CD4-positive, alpha-beta T cell treated with Interleukin-2 at 100 ng/mL for 4 hours (primary cell): Measurements from ENCODE around the gene ZNF613.
"Not testable (repeated sequence)": the region's sequence is repeated elsewhere in the genome, so short reads cannot be mapped to it uniquely, and the experiment has no call there.

Experiments
- DNase-seq: peaks from one replicate; pipeline ENCODE4 v3.0.0-alpha.2; 2020; ENCODE audit warnings: low spot score

ZNF613 gene

DNA sequence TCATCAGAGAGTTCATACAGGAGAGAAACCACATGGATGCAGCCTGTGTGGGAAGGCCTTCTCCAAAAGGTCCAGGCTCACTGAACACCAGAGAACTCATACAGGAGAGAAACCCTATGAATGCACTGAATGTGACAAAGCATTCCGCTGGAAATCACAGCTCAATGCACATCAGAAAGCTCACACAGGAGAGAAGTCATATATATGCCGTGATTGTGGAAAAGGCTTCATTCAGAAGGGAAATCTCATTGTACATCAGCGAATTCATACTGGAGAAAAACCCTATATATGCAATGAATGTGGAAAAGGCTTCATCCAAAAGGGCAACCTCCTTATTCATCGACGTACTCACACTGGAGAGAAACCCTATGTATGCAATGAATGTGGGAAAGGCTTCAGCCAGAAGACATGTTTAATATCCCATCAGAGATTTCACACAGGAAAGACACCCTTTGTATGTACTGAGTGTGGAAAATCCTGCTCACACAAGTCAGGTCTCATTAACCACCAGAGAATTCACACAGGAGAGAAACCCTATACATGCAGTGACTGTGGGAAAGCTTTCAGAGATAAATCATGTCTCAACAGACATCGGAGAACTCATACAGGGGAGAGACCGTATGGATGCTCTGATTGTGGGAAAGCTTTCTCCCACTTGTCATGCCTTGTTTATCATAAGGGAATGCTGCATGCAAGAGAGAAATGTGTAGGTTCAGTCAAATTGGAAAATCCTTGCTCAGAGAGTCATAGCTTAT lies 17.7 kb downstream of the ZNF613 start:
- DNase-seq = no peak

DNA sequence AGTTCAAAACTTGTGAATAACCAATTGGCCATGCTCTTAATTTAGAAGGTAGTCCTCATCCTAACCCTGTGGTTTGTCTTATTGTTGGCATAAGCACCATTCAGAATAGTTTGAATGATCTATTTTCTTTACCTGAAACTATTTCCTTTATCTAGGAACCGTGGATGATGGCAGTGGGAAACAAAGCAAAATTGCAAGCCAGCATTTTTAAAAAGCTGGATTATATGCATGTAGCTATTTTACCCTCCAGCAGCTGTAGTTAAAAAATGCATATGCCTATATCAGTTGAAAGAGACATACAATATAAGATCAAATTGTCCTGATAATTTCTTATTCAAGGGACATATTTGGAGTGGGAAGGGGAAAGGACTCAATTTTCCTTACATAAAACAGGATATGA lies 19.3 kb downstream of the ZNF613 start:
- DNase-seq = no peak

DNA sequence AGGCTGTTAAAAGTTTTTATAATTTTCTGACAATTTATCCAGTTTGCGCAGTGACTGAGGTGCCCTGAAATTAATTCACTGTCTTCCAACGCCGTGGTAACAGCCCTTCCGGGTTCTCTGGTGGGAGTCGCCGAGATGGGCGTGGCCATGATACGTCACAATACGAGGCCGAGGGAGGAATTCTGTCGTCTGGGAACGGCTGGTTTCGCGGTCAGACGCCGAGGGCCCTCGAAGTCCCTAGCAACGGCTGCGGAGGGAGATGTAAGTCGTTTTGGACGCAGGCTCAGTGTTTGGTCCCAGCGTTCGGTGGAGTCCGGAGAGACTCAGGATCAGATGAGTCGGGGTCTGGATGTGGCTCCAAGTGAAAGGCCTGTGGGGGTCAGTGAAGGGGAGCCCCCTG lies 21.7 kb downstream of the ZNF613 start:
- DNase-seq = no peak

DNA sequence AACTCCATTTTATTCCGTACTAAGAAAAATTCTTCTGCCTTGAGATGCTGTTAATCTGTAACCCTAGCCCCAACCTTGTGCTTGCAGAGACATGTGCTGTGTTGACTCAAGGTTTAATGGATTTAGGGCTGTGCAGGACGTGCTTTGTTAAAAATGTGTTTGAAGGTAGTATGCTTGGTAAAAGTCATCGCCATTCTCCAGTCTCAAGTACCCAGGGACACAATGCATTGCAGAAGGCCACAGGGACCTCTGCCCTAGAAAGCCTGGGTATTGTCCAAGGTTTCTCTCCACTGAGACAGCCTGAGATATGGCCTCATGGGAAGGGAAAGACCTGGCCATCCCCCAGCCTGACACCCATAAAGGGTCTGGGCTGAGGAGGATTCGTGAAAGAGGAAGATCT lies 30.6 kb downstream of the ZNF613 start:
- DNase-seq = not testable (repeated sequence)

DNA sequence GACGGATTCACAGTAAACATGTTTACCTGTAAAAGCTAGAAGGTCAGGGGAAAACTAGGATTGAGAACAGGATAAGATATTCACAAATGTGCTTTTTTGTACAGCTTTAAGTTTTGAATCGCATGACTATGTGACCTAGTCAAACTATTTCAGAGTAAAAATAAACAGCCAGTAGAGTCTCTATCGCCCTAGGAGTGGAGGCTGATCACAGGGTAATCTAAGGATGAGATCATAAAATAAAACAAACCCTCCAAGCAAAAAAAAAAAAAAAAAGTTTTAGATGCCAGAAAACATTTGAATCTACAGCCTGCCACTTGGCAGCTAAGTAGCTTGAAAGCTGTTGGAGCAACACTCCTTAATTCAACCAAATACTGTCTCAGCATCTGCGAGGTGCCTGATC lies 32.5 kb downstream of the ZNF613 start:
- no peak for DNase-seq

DNA sequence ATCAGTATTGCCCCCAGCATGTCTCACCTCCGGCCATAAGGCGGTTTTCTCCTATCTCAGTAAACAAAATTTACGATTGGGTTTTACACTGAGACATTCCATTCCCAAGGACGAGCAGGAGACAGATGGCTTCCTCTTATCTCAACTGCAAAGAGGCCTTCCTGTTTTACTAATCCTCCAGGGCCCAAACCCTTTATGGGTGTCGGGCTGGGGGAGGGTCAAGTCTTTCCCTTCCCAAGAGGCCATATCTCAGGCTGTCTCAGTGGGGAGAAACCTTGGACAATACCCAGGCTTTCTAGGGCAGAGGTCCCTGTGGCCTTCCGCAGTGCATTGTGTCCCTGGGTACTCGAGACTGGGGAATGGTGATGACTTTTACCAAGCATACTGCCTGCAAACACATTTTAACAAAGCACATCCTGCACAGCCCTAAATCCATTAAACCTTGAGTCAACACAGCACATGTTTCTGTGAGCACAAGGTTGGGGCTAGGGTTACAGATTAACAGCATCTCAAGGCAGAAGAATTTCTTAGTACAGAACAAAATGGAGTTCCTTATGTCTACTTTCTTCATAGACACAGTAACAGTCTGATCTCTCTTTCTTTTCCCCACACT lies 33.5 kb downstream of the ZNF613 start:
- DNase-seq = not testable (repeated sequence)

DNA sequence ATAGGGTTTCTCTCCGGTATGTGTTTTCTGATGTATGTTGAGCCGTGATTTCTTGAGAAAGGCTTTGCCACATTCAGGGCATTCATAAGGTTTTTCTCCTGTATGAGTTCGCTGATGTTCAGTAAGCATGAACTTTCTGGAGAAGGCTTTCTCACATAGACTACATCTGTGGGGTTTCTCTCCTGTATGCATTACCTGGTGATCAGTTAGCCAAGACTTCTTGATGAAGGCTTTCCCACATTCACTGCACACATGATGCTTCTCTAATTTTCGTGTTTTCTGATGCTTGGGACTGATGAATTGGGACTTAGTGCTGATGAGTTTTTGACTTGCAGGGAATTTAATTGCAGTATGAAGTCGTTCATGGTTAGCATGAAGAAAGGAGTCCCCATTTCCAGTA lies 38.3 kb downstream of the ZNF613 start:
- DNase-seq = no peak

DNA sequence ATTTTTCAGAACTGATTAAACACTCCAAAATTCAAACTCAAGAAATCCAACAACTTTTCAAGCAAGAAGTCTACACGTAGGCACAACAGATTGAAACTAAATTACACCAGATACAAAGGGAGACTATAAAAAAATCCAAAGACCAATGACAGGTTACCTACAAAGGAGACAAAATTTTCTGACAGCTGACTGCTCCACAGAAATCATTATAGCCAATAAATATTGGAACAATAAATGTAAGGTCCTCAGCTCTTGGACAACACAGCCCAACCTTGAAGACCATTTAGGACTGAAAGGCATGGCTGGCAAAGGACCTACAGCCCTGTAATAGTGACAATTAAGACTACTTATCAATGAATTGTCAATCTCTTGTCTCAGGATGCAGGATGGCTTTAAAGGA lies 43.4 kb downstream of the ZNF613 start:
- DNase-seq = no peak

DNA sequence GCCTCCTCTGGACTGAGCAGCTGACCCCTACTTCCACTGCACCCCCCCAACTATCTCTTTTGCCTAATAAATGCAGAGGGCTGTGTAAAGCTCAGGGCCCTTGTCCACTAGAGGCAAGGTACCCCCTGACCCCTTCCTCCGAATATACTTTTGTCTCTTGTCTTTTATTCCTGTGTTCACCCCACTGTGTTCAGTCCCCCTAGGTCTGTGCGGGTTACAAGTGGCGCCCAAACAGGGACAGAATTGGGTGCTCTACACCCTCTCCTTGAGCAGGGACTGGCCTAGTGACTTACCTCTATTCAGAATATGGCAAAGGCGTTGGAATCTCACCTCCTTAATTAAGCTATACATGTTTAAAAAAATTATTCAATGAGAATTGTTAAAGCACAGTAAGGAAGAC lies 44.4 kb downstream of the ZNF613 start:
- peak; percentile 13 for DNase-seq

DNA sequence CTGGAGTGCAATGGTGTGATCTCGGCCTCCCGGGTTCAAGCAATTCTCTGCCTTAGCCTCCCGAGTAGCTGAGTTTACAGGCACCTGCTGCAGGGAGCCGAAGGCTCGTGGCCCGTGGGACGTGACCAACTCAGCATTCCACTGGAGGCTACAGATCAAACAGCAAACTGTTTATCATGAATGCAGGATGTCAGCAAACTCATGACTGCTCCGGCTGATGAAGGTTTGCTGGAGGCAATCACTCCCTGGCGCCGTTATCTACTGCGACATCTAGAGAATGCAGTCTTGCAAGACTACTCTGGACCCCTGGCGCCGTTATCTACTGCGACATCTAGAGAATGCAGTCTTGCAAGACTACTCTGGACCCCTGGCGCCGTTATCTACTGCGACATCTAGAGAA lies 48.5 kb downstream of the ZNF613 start:
- not testable (repeated sequence) for DNase-seq

DNA sequence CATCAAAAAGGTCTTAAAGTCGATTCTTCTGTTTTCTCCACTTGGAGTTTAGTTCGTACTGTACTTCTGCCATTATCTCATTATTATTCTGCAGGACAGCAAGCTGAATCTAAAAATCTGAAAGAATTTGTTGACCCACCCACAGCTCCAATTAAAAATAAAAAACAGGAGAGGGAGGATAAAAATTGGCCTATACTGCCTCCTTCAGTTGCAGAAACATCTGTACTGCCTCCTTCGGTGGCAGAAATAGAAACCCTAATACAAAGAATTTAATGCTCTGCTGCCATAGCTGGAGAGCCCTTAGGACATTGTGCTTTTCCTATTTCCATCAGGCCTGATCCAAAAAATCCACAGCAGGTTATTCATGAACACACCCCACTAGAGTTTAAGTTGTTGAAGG lies 49.6 kb downstream of the ZNF613 start:
- no peak for DNase-seq

DNA sequence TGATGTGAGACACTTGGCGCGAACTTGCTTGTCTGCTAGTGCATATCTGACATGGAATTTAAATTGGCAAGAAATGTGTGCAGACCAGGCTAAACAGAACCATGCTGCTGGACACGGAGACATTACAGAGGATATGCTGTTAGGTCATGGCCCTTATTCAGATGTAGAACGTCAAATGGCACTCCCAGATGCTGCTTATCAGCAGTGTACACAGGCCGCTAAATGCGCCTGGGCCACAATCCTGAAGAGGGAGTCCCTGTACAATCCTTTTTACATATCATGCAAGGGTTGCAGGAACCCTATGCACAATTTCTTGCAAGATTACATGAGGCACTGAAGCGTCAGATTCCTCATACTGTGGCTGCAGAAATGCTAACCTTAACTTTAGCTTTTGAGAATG lies 50.1 kb downstream of the ZNF613 start:
- DNase-seq = no peak

DNA sequence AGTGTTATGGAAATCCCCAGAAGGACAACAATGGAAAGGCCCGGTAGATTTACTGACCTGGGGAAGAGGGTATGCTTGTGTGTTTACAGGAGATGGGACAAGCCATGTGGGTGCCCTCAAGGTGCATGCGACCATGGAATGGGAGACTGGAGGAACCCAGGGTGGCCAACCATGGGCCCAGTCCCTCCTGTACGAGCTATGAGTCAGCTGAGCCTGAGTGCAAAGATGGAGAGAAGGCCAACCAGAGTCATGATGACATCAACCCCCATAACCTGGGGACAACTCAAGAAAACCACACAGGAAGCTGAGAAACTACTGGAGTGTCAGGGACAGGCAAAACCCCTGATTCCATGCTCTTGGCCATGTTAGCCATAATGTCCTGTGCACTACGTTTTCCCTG lies 51.6 kb downstream of the ZNF613 start:
- DNase-seq = no peak

DNA sequence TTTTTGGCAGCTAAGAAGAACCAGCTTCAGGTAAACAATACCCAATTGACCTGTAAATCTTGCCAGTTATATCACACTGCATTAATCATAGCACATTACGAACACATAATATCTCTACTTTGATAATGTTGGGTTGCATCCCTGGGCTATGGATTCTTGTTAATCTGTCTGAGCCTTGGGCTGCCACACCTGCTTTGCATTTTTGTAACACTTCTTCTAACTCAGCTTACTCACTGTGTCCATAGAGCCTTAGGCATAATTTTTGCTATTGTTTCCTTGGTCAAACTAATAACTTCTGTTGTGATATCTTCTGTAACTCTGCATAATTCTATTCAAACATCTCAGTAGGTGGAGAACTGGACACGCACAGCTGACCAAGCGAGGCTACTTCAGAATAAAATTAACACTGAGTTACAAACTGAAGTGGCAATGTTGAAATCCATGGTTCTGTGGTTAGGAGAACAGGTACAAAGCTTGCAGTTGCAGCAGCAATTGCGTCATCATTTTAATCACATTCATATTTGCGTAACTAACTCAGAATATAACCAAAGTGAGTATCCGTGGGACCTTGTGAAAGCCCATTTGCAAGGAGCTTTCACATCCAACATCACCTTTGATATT lies 53.0 kb downstream of the ZNF613 start:
- no peak for DNase-seq

DNA sequence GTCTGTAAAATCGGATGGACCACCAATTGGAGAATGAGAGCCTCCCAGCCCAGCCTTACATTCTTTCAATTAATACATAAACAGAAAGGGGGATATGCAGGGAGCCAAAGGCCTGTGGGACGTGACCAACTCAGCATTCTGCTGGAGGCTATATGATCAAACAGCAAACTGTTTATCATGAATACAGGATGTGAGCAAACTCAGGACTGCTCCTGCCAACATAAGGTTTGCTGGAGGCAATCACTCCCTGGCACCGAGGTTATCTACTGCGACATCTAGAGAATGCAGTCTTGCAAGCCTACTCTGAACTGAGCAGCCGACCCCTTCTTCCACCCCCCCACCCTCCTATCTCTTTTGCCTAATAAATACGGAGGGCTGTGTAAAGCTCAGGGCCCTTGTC lies 53.7 kb downstream of the ZNF613 start:
- DNase-seq = not testable (repeated sequence)

DNA sequence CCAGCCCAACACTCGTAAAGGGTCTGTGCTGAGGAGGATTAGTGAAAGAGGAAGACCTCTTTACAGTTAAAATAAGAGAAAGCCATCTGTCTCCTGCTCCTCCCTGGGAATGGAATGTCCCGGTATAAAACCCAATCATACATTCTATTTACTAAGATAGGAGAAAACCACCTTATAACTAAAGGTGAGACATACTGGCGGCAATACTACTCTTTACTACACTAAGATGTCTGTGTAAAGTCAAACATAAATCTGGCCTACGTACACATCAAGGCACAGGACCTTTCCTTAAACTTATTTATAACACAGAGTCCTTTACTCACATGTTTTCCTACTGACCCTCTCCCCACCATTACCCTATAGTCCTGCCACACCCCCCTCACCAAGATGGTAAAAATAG lies 56.1 kb downstream of the ZNF613 start:
- DNase-seq = no peak

DNA sequence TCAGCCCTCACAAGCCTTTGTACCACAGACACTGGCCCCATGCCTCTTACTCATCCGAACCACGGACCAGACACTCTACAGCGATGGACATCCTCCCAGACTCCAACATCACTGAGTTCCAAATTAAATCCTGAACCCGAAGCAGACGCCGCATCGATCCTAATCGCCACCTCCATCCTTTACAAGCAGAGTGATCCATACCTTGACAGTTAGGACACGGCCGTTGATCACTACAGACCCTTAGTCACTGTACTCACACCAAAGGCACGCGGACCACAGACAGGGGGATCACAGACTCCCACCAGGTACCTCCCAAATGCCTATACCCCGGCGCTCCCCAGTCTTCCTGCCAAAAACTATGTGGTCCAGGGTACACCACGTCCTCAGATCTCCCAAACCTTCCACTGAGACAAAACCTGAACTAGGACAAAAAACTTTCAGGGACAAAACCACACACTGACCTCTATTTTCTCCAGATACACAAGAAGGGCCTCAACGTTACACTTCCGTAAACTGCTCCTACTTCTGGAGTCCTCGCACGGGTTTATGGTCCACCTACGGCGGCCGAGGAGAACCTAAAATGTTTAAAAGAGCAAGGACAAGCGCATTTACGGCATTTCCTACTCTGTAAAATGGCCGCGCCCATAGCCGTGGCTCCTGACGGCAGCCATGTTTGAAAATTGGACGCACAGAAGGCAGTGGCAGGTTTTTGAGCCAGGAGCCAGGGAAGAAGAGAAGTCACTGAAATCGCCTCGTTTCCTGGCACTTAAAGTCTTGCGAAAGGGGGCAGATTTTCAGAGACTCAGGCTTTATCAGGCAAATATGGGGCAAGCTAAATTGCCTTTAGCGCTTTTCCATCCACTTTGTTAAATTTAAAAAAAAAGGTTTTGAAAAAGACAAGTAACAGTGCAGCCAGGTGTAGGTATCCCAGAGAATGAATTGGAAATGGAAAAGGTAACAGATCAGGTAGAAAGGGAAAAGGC lies 59.3 kb downstream of the ZNF613 start, which contains the start of gene ZNF350:
Gene ZNF350, minus strand, starts transcription at position 532 of the 983 bp plus-strand sequence. CDS start 12,480 bp downstream, outside the sequence.
- DNase-seq = peak; percentile 95

DNA sequence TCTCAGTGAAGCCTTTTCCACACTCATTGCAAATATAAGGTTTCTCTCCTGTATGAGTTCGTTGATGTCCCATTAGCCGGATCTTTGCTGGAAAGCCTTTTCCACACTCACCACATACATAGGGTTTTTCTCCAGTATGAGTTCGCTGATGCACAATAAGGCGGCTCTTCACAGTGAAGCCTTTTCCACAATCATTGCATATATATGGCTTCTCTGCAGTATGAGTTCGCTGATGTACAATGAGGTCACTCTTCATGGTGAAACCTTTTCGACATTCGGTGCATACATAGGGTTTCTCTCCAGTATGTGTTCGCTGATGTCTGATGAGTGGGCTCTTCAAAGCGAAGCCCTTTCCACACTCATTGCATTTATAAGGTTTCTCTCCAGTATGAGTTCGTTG lies 66.2 kb downstream of the ZNF613 start:
- DNase-seq = no peak

DNA sequence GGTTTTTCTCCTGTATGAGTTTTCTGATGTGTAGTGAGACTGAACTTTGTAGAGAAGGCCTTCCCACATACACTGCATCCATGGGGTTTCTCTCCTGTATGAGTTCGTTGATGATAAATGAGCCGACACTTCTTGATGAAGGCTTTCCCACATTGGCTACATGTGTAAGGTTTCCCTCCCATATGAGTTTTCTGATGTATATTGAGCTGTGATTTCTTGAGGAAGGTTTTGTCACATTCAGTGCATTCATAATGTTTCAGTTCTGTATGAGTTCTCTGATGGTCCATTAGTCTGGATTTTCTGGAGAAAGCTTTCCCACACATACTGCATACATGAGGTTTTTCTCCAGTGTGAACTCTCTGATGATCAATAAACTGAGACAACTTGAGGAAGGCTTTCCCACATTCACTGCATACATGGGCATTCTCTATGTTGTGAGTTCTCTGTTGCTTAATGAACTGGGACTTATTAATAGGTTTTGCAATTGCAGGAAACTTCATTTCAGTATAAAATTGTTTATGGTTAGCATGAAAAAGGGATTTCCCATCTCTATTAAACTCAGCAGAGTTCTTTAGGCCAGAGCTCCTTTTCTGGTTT lies 66.9 kb downstream of the ZNF613 start:
- DNase-seq = no peak
